Measurements from ENCODE around the gene KIF26B.
A peak's percentile ranks its signal among the peaks of the same experiment; 100 is the strongest.

Gene KIF26B

DNA sequence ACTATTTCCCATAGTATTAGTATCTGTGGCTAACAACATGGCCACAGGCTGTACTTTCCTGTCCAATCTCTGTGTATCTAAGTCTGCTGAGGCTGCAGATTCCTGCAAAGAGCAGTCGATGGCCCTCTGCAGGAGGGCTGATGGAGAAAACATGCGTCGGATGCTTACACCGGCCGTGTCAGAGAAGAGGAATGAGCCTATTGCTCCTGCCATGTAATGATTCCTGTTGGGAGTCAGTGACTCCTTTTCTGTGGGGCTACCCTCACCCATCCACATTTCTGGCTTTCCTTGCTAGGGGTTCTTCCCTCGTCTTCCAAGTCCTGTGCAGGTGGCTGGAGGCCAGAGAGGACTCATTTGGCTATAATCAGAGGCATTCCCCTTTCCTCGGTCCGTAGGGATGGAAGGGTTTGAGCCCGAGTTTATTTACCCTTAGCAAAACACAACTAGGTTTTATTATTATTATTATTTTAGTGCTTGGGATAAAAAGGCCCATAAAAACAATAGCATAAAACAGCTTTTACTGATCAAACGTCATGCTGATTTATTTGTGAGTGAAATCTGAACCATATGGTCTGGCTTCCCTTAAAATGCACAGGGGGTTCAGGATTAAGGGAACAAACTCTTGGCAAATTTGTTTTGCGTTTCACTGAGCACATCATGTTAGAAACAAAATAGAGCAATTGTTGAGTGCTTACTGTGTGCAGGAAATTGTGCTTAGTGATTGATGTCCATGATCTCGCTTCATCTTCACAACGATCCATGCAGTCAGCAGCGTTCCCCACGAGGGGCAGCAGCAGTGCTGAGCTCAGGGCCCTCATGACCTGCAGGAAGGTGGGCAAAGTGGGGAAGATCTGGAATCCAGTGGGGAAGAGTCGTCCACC is 70.8 kb downstream of the KIF26B start:
- Histone ChIP-seq H3K9ac (ENCODE audit: low read length) (no peak overlapping the region), H3K27me3 (ENCODE audit: control insufficient read depth, insufficient read depth, low read length) (no peaks in the 10 kb centered on the region), H3K4me1 (ENCODE audit: control insufficient read depth, insufficient read depth, low read length) (peaks cover 13% of the 10 kb centered on the region), H3K4me3 (ENCODE audit: low read depth, low read length) (no peak overlapping the region), H3K9me3 (ENCODE audit: control insufficient read depth, insufficient read depth, low read depth, low read length) (no peaks in the 10 kb centered on the region), H3K36me3 (ENCODE audit: control insufficient read depth, insufficient read depth, low read length) (no peaks in the 10 kb centered on the region), H3K27ac (ENCODE audit: low read depth, low read length) (no peak overlapping the region)

GRCh38 chr1:245226203-245226499 is 71.4 kb downstream of the KIF26B start:
- Histone ChIP-seq H3K9ac (ENCODE audit: low read length) (no peak overlapping the region), H3K4me3 (ENCODE audit: low read depth, low read length) (no peak overlapping the region), H3K36me3 (ENCODE audit: control insufficient read depth, insufficient read depth, low read length) (no peaks in the 10 kb centered on the region), H3K27ac (ENCODE audit: low read depth, low read length) (no peak overlapping the region), H3K4me1 (ENCODE audit: control insufficient read depth, insufficient read depth, low read length) (peaks cover 10% of the 10 kb centered on the region), H3K27me3 (ENCODE audit: control insufficient read depth, insufficient read depth, low read length) (no peaks in the 10 kb centered on the region), H3K9me3 (ENCODE audit: control insufficient read depth, insufficient read depth, low read depth, low read length) (no peaks in the 10 kb centered on the region)

DNA sequence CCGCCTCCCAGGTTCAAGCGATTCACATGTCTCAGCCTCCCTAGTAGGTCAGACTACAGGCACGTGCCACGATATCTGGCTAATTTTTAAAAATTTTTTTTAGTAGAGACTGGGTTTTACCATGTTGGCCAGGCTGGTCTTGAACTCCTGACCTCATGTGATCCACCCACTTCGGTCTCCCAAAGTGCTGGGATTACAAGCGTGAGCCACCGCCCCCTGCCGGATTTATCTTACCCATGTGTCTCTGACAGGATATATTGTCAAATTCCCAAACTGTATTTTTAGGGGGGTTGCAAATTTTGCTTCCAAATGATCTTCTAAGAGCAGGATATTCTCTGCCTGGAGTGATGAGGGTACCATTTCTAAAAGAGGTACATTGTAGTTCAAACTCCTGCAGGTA is 74.3 kb downstream of the KIF26B start:
- H3K4me1 ChIP-seq (ENCODE audit: control insufficient read depth, insufficient read depth, low read length), result peaks cover 13% of the 10 kb centered on the region
- no peaks in the 10 kb centered on the region for H3K36me3 ChIP-seq (ENCODE audit: control insufficient read depth, insufficient read depth, low read length)
- H3K4me3 ChIP-seq (ENCODE audit: low read depth, low read length), result no peak overlapping the region
- no peaks in the 10 kb centered on the region for H3K27me3 ChIP-seq (ENCODE audit: control insufficient read depth, insufficient read depth, low read length)
- H3K27ac ChIP-seq (ENCODE audit: low read depth, low read length), result no peak overlapping the region
- H3K9me3 ChIP-seq (ENCODE audit: control insufficient read depth, insufficient read depth, low read depth, low read length), result no peaks in the 10 kb centered on the region
- no peak overlapping the region for H3K9ac ChIP-seq (ENCODE audit: low read length)

GRCh38 chr1:245232931-245233330 is 78.1 kb downstream of the KIF26B start:
- Histone ChIP-seq H3K4me1 (ENCODE audit: control insufficient read depth, insufficient read depth, low read length) (peaks cover 18% of the 10 kb centered on the region), H3K27ac (ENCODE audit: low read depth, low read length) (no peak overlapping the region), H3K9ac (ENCODE audit: low read length) (no peak overlapping the region), H3K4me3 (ENCODE audit: low read depth, low read length) (no peak overlapping the region), H3K9me3 (ENCODE audit: control insufficient read depth, insufficient read depth, low read depth, low read length) (no peaks in the 10 kb centered on the region), H3K27me3 (ENCODE audit: control insufficient read depth, insufficient read depth, low read length) (no peaks in the 10 kb centered on the region), H3K36me3 (ENCODE audit: control insufficient read depth, insufficient read depth, low read length) (no peaks in the 10 kb centered on the region)

GRCh38 chr1:245234217-245235081 is 79.7 kb downstream of the KIF26B start:
- peaks cover 18% of the 10 kb centered on the region for H3K4me1 ChIP-seq (ENCODE audit: control insufficient read depth, insufficient read depth, low read length)
- no peak overlapping the region for H3K9ac ChIP-seq (ENCODE audit: low read length)
- H3K4me3 ChIP-seq (ENCODE audit: low read depth, low read length), result peak overlapping the region; percentile 2; the same call in 1 of the 2 replicates
- no peaks in the 10 kb centered on the region for H3K9me3 ChIP-seq (ENCODE audit: control insufficient read depth, insufficient read depth, low read depth, low read length)
- no peaks in the 10 kb centered on the region for H3K36me3 ChIP-seq (ENCODE audit: control insufficient read depth, insufficient read depth, low read length)
- H3K27me3 ChIP-seq (ENCODE audit: control insufficient read depth, insufficient read depth, low read length), result no peaks in the 10 kb centered on the region
- H3K27ac ChIP-seq (ENCODE audit: low read depth, low read length), result no peak overlapping the region

DNA sequence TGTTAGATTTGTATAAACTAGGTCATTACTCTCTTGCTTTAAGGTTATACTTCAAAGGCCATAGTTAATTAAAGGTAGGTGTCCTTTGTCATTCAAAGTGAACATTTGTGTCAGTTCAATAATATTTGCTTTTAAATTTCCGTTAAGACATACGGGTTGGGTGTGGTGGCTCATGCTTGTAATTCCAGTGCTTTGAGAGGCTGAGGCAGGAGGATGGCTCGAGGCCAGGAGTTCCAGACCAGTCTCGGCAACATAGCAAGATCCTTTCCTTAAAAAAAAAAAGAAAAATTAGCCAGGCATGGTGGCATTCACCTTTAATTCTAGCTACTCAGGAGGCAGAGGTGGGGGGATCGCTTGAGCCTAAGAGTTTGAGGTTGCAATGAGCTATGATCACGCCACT is 80.4 kb downstream of the KIF26B start:
- Histone ChIP-seq H3K27me3 (ENCODE audit: control insufficient read depth, insufficient read depth, low read length) (no peaks in the 10 kb centered on the region), H3K4me3 (ENCODE audit: low read depth, low read length) (peak overlapping the region; percentile 2; the same call in 1 of the 2 replicates), H3K4me1 (ENCODE audit: control insufficient read depth, insufficient read depth, low read length) (peaks cover 18% of the 10 kb centered on the region), H3K36me3 (ENCODE audit: control insufficient read depth, insufficient read depth, low read length) (no peaks in the 10 kb centered on the region), H3K9ac (ENCODE audit: low read length) (no peak overlapping the region), H3K9me3 (ENCODE audit: control insufficient read depth, insufficient read depth, low read depth, low read length) (no peaks in the 10 kb centered on the region), H3K27ac (ENCODE audit: low read depth, low read length) (no peak overlapping the region)

DNA sequence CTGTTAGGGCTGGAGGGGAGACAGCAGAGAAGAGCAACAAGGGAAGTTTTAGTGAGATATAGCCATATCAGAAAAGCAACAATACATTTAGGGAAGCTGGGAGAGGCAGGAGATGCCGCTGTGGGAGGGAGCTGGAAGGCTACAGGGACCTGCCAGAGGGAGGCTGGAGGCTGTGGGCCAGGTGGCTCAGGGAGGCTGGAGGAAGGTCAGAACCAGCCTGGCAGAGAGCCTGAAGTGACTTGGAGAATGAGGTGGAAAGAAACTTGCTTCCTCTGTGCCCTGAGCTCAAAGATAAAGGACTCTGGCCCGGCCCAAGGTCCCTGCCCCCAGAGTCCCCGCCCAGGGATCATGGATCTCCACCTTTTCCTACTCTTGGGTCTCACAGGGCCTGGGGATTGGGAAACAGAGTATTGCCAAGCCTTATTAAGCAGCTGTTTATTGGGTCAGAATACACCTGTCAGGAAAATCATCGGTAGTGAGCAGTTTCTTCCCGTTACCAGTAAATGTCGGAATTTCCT is 85.9 kb downstream of the KIF26B start:
- H3K9me3 ChIP-seq (ENCODE audit: control insufficient read depth, insufficient read depth, low read depth, low read length), result no peaks in the 10 kb centered on the region
- H3K4me3 ChIP-seq (ENCODE audit: low read depth, low read length), result no peak overlapping the region
- H3K27me3 ChIP-seq (ENCODE audit: control insufficient read depth, insufficient read depth, low read length), result no peaks in the 10 kb centered on the region
- no peak overlapping the region for H3K27ac ChIP-seq (ENCODE audit: low read depth, low read length)
- H3K9ac ChIP-seq (ENCODE audit: low read length), result no peak overlapping the region
- no peaks in the 10 kb centered on the region; the same call in 1 of the 2 replicates for H3K4me1 ChIP-seq (ENCODE audit: control insufficient read depth, insufficient read depth, low read length)
- H3K36me3 ChIP-seq (ENCODE audit: control insufficient read depth, insufficient read depth, low read length), result no peaks in the 10 kb centered on the region

- H3K4me3 ChIP-seq (ENCODE audit: low read depth, low read length), result no peak overlapping the region
Measured at GRCh38 chr1:245241526-245242130, 86.8 kb downstream of the KIF26B start.

DNA sequence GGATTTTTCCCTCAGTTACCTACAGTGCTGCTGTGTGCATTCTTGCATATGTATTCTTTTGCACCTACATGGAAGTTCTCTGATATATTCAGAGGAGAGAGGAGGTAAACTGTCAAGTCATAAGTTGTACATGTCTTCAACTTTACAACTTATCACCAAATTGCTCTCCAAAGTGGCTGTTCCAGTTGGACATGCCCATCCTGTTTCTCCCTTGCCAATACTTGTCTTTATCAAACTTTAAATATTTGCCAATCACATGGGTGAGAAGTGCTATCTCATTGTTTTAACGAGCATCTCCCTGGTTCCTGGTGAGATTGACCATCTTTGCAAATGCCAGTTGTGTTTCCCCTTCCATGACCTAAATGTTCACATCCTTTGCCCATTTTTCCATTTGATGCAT is 88.2 kb downstream of the KIF26B start:
- no peaks in the 10 kb centered on the region for H3K36me3 ChIP-seq (ENCODE audit: control insufficient read depth, insufficient read depth, low read length)
- H3K27me3 ChIP-seq (ENCODE audit: control insufficient read depth, insufficient read depth, low read length), result no peaks in the 10 kb centered on the region
- H3K4me1 ChIP-seq (ENCODE audit: control insufficient read depth, insufficient read depth, low read length), result no peaks in the 10 kb centered on the region; the same call in 1 of the 2 replicates
- no peak overlapping the region for H3K9ac ChIP-seq (ENCODE audit: low read length)
- no peak overlapping the region for H3K4me3 ChIP-seq (ENCODE audit: low read depth, low read length)
- H3K9me3 ChIP-seq (ENCODE audit: control insufficient read depth, insufficient read depth, low read depth, low read length), result no peaks in the 10 kb centered on the region
- H3K27ac ChIP-seq (ENCODE audit: low read depth, low read length), result no peak overlapping the region

More at GRCh38 chr1:245241526-245242130, 86.8 kb downstream of the KIF26B start:
- no peak overlapping the region for H3K27ac ChIP-seq (ENCODE audit: low read depth, low read length)
- no peaks in the 10 kb centered on the region; the same call in 1 of the 2 replicates for H3K4me1 ChIP-seq (ENCODE audit: control insufficient read depth, insufficient read depth, low read length)
- H3K36me3 ChIP-seq (ENCODE audit: control insufficient read depth, insufficient read depth, low read length), result no peaks in the 10 kb centered on the region
- H3K9ac ChIP-seq (ENCODE audit: low read length), result no peak overlapping the region
- H3K27me3 ChIP-seq (ENCODE audit: control insufficient read depth, insufficient read depth, low read length), result no peaks in the 10 kb centered on the region
- H3K9me3 ChIP-seq (ENCODE audit: control insufficient read depth, insufficient read depth, low read depth, low read length), result no peaks in the 10 kb centered on the region

DNA sequence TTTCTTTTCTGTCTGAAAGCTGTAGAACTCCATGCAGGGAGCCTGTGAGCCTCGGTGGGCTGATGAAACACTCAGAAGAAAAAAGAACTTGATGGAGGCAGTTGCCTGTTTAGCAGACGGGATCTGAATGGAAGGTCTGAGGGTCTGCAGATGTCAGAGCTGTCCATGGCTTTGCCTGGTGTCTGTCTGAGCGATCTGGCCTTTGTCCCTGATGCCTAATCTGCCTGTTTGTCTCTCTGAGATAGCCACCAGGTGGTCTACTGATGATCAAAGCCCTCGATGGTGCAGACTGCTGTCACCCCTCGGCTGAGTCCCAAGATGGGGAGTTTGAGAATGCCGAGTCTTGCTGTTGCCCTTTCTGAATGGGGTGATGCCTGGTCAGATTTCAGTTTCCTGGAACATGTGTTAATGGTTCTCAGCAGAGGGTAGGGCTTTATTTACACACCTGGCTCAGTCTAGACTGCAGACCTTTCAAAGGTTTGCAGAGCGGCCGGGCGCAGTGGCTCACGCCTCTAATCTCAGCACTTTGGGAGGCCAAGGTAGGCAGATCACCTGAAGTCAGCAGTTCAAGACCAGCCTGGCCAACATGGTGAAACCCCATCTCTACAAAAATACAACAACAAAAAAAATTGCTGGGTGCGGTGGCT is 90.4 kb downstream of the KIF26B start:
- H3K36me3 ChIP-seq (ENCODE audit: control insufficient read depth, insufficient read depth, low read length), result no peaks in the 10 kb centered on the region
- H3K9ac ChIP-seq (ENCODE audit: low read length), result no peak overlapping the region
- no peaks in the 10 kb centered on the region; the same call in 1 of the 2 replicates for H3K4me1 ChIP-seq (ENCODE audit: control insufficient read depth, insufficient read depth, low read length)
- H3K4me3 ChIP-seq (ENCODE audit: low read depth, low read length), result no peak overlapping the region
- no peaks in the 10 kb centered on the region for H3K27me3 ChIP-seq (ENCODE audit: control insufficient read depth, insufficient read depth, low read length)
- no peak overlapping the region for H3K27ac ChIP-seq (ENCODE audit: low read depth, low read length)
- H3K9me3 ChIP-seq (ENCODE audit: control insufficient read depth, insufficient read depth, low read depth, low read length), result no peaks in the 10 kb centered on the region

Data from HUES6 (cell line).